GM18909 (cell line): ENCODE data around the gene MAPK8IP3.
A peak's percentile ranks its signal among the peaks of the same experiment; 100 is the strongest.

Source experiments
- ATAC-seq: cut with Tn5 transposase; IDR thresholded peaks from one replicate; pipeline ENCODE4 v1.9.1; 2021; ENCODE audit warnings: mild to moderate bottlenecking; ENCODE audit not compliant: unreplicated experiment, poor library complexity

Gene MAPK8IP3

GRCh38 chr16:1677942-1678499 is 28.0 kb upstream of the MAPK8IP3 start, which contains the start of gene JPT2:
JPT2 (plus strand) TSS chr16:1678279; CDS start chr16:1678313, 34 bp downstream.
- ATAC-seq = peak; percentile 90

- ATAC-seq = no peak
These were observed 27.4 kb upstream of the MAPK8IP3 start for GRCh38 chr16:1678500-1679098.

- ATAC-seq = no peak
These were observed 25.6 kb upstream of the MAPK8IP3 start for GRCh38 chr16:1680361-1680760.

DNA sequence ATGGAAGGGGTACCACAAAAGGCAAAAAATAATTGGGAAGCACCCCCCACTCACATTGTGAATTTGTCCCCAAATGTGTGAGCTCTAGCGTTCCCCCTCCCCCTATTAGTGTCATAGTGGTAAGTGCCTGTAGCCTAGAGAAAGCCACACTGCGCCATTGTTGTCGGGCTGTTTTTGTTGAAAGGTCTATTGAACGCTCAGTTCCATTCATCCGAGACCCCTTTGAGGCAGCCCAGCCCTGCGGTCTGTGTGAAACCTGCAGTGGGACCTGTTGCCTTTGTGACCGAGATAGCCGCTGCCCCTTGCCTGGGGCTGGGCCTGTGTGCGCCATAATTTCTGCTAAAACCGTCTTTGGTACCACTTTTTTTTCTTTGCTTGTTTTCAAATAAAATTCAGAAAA is 25.0 kb upstream of the MAPK8IP3 start:
- ATAC-seq = no peak

- ATAC-seq = no peak
These were observed 18.3 kb upstream of the MAPK8IP3 start for GRCh38 chr16:1687427-1688316.

DNA sequence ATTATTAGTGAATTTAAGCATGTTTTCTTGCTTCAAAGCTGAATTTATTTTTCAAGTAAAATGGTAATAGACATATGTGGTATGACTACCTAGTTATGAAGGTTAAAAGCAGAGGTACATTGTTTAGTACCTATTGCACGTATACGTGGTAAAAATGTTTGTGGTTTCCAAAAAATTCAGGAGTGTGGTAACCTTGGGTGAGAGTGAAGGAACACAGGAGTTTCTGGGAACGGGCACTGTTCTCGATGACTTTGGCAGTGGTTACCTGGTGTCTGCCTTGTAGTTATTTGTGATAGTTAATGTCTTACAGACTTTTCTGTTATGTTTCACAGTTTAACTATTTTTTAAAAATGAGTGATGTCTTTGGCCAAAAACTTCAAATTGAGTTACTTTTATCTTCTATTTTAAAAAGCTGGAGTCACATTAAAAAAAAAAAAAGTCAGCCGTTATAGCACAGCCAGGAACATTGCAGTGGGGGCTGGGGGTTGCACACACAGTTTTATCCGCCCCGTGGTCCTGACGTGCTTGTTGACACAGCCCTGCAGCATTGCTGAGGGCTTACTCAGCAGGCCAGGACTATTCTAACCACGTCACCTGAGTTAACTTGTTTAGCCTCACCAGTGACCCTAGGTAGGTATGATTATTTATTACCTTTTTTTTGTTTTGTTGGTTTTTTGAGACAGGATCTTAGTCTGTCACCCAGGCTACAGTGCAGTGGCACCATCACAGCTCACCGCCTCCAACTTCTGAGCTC is 17.0 kb upstream of the MAPK8IP3 start:
- no peak for ATAC-seq

DNA sequence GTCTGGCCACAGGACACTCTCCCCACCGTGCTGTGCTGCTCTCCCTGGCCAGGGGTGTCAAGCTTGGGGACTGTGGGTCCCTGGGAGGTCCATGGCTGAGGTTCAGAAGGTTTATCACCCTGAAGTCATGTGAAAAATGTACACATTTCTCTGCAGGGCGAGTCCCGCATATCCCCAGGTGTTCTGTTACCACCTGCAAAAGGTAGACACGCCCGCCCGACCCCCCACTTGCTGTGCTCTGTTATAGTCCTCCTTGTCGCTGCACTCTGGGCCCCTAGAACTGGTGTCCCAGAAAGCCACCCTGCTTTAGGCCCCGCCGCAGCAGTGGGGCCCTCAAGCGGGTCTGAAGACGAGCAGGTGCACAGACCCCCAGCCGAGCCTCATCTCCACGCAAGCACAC is 16.1 kb upstream of the MAPK8IP3 start:
- no peak for ATAC-seq

- no peak for ATAC-seq
These were observed 15.2 kb upstream of the MAPK8IP3 start for GRCh38 chr16:1690810-1691209.

GRCh38 chr16:1691276-1691675 is 14.7 kb upstream of the MAPK8IP3 start:
- no peak for ATAC-seq

DNA sequence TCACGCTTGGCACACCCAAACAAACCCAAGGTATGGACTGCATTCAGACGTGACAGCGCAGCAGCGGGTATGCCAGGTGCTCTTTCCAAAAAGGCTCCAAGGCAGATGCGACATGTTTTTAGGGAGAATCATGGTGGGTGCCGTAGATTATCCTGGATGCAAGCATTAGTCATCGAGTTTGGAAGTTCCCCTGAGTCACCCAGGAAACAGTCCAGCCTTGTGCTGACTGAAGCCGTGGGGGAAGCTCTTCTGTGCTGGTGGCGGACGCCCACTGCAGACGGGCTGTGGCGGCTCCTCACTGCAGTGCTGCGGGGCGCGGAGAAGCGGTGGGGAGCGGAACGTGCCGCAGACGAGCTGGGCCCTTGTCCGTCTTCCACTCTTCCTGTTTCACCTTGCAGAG is 14.0 kb upstream of the MAPK8IP3 start:
- no peak for ATAC-seq

- no peak for ATAC-seq
These were observed 9.1 kb upstream of the MAPK8IP3 start for GRCh38 chr16:1696863-1697262.

DNA sequence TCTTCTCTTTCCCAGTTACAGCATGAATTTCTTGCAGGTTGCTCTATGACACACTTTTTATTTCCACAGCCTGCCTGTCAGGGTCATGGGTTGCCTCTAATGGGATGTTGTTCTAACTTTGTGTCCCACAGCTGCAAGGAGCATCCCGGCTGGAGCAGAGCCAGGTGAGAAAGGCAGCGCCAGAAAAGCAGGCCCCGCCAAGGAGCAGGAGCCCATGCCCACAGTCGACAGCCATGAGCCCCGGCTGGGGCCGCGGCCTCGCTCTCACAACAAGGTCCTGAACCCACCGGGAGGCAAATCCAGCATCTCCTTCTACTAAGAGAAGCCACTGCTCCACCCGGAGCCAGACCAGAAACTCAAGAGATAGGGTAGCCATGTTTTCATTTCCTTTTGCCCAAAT is 7.3 kb upstream of the MAPK8IP3 start:
- no peak for ATAC-seq

- ATAC-seq = no peak
These were observed 5.7 kb upstream of the MAPK8IP3 start for GRCh38 chr16:1700246-1700645.

- ATAC-seq = no peak
These were observed 4.6 kb upstream of the MAPK8IP3 start for GRCh38 chr16:1701216-1701878.

DNA sequence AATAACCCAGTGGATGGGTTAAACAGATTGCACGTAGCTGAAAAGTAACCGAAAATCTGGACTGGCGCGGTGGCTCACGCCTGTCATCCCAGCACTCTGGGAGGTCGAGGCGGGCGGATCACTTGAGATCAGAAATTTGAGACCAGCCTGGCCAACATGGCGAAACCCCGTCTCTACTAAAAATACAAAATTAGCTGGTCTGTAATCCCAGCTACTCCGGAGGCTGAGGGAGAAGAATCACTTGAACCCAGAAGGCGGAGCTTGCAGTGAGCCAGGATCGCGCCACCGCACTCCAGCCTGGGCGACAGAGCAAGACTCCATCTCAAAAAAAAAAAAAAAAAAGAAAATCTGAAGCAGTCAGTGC is 689 bp upstream of the MAPK8IP3 start:
- peak; percentile 2 for ATAC-seq

GRCh38 chr16:1706386-1707192 is 594 bp downstream of the MAPK8IP3 start:
- ATAC-seq = peak; percentile 17

- ATAC-seq = no peak
These were observed 1.3 kb downstream of the MAPK8IP3 start for GRCh38 chr16:1707193-1707790.

DNA sequence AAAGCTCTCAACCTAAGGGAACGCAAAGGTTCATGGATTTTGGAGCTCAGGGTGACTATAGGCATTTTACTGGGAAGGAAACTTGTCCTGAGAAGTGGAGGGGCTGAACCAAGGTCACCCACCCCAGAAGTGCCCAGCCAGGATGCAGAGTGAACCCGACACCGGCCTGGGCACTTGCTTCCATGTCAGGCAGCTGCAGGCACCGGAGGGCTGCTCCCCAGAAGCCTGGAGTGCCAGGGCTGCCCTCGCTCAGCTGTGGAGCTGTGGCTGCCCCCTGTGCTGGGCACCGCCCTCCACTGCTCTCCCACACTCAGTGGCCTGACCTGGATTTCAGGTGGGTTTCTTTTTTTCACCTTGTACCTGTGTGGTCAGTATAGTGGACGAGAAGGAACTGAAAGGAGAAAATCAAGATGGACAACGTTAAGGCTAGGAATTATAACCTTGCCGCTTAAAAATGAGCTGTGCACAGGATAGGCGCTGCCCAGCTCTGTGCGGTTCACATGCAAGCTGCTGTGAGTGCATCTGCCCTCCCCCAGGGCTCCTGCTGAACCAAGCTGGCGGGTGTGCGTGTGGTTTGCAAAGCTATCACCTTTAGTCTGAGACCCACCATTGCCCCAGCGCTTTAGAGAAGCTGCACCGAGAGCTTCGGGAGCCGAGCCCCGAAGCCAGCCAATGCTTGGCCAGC is 2.2 kb downstream of the MAPK8IP3 start:
- ATAC-seq = no peak
